ENCODE measurements around the gene LRRC59.

LRRC59 gene

DNA sequence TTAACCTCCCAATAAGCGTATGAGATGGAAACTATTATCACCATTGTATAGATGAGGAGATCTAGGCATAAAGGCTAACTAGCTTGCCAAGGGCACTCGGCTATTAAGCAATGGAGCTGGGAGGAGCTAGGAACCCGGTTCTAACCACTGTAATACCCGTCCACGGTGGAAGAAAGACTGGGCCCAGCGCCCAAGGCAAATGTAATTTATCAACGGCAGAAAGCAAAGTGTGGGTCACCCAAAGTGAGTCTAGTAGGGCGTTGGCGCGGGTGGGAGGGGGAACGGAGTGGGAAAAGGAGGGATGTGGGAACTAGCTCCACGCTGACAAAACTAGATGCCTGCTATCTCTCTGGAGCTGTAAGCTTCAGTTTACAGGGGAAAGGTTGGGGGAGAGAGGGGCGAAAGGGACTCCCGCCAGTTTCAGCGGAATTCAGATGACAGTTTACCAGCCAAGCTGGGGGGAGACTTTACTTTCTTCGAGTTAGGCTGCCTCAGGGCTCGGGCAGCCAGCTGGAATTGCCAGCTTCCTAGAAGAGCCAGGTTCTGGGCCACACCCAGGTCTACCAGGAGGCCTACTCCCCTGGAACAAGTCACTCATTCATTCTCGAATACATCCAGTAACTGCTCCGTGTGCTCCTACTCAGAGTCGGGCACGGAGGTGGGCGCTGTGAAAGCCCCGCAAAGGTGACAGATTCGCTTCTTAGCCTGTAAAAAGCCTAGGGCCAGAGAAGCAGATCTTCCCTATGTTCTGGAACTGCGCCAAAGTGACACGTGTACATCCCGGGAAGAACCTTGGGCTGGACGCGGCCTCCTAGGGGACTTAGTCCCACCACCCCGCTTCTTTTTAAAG, 837 bp downstream of the LRRC59 start:
- TF ChIP-seq, protein P1, sequence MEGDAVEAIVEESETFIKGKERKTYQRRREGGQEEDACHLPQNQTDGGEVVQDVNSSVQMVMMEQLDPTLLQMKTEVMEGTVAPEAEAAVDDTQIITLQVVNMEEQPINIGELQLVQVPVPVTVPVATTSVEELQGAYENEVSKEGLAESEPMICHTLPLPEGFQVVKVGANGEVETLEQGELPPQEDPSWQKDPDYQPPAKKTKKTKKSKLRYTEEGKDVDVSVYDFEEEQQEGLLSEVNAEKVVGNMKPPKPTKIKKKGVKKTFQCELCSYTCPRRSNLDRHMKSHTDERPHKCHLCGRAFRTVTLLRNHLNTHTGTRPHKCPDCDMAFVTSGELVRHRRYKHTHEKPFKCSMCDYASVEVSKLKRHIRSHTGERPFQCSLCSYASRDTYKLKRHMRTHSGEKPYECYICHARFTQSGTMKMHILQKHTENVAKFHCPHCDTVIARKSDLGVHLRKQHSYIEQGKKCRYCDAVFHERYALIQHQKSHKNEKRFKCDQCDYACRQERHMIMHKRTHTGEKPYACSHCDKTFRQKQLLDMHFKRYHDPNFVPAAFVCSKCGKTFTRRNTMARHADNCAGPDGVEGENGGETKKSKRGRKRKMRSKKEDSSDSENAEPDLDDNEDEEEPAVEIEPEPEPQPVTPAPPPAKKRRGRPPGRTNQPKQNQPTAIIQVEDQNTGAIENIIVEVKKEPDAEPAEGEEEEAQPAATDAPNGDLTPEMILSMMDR (conservative IDR thresholded peaks at IDR 0.05; ENCODE audit: low read depth): no peak
- ChIA-PET CTCF (interaction anchor here (0.6 to 2.3 kb wide), 19 partner anchors 8 to 298 kb away, joined by 3 to 18 read pairs (median 6); partner anchors contain the start of genes ACSF2 and RSAD1), POLR2A (ENCODE audit: low non-redundant PET) (interaction anchor here (0.8 to 1.3 kb wide), 2 partner anchors 30 to 80 kb away, joined by 4 to 5 read pairs; partner anchors contain the start of gene ACSF2)
- peak; percentile 73 for DNase-seq (ENCODE audit: low spot score)
- peak overlapping the region; percentile 86 for H3K27ac ChIP-seq

DNA sequence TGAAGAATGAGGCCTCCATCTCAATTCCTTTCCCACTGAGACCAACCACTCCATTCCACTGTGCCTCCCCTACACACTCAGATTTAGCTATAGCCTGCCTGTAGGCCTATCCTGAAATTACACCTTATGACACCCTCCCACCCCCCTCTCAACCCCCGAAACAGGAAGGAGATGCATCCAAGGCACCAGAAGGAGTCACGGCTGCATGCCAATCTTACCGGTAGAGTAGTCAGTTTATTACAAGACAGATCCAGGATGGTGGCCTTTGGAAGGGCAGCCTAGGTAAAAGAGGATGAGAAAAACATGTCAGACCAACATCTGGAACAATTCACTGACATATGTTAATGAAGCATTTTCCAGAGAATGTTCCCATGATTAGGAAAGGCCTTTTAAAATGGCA, 2.6 kb downstream of the LRRC59 start:
- CTCF ChIA-PET: interaction anchor here (0.5 kb wide), 1 partner anchor 122 kb away, joined by 5 read pairs; no protein-coding TSS in a partner anchor
- POLR2A ChIA-PET (ENCODE audit: low non-redundant PET): no interaction called here

DNA sequence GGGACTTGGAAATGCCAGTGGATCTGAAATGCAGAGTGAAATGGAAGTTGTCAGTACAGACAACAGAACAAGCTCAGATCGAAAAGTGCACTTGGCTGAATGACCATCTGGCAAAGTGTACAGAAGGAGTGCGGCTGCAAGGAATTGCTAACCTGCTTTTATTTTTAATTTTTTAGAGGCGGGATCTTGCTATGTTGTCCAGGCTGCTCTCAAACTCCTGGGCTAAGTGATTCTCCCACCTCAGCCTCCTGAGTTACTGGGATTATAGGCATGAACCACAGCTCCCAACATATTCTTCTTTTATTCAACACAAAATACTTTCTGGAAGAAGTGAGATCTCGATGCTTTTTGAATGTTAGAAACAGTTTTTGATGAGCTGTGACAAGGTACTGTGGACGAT, 3.6 kb downstream of the LRRC59 start:
- TF ChIP-seq, protein P1 (conservative IDR thresholded peaks at IDR 0.05; ENCODE audit: low read depth): no peak
- H3K27ac ChIP-seq: no peak overlapping the region
- ChIA-PET CTCF (no interaction called here), POLR2A (ENCODE audit: low non-redundant PET) (no interaction called here)
- no peak for DNase-seq (ENCODE audit: low spot score)

More for the DNA sequence above, 2.6 kb downstream of the LRRC59 start:
- DNase-seq (ENCODE audit: low spot score): no peak
- TF ChIP-seq, protein P1 (conservative IDR thresholded peaks at IDR 0.05; ENCODE audit: low read depth): no peak
- no peak overlapping the region for H3K27ac ChIP-seq

DNA sequence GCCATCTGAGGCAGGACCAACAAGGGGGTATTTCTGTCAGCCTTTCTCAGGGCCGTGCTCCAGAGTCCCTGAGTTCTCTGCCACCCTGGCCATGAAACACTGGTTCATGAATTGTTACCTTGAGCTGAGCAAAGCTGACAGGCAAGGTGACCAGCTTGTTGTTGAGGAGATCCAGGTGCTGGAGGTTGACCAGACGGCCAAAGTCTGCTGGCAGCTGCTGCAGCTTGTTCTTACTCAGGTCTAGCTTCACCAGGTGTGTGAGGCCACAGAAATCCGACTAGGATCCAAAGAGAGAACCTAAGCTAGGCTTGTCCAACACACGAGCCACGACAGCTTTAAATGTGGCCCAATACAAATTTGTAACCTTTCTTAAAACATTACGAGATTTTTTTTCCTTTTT, 4.7 kb downstream of the LRRC59 start:
- TF ChIP-seq, protein P1 (conservative IDR thresholded peaks at IDR 0.05; ENCODE audit: low read depth): no peak
- no peak for DNase-seq (ENCODE audit: low spot score)
- ChIA-PET CTCF (interaction anchor here (0.5 kb wide), 1 partner anchor 95 kb away, joined by 3 read pairs; no protein-coding TSS in a partner anchor), POLR2A (ENCODE audit: low non-redundant PET) (no interaction called here)
- H3K27ac ChIP-seq: peak overlapping the region; percentile 73

DNA sequence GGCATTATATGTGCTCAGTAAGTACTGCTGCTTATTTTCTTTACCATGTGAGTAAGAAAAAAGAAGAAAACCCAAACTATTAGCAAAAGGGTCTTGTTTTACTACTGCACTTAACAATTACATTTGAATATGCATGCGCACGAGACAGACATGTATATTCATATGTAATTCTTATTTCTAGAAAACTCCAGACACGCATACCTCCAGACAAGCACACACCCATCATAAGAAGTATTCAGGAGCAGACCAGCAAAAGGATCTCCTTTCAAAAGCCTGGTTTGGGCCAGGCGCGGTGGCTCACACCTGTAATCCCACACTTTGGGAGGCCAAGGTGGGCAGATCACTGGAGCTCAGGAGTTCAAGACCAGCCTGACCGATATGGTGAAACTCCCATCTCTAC, 7.8 kb downstream of the LRRC59 start:
- ChIA-PET CTCF (interaction anchor here (0.6 kb wide), 1 partner anchor 111 kb away, joined by 3 read pairs; no protein-coding TSS in a partner anchor), POLR2A (ENCODE audit: low non-redundant PET) (no interaction called here)
- TF ChIP-seq, protein P1 (conservative IDR thresholded peaks at IDR 0.05; ENCODE audit: low read depth): no peak
- no peak for DNase-seq (ENCODE audit: low spot score)
- no peak overlapping the region for H3K27ac ChIP-seq

DNA sequence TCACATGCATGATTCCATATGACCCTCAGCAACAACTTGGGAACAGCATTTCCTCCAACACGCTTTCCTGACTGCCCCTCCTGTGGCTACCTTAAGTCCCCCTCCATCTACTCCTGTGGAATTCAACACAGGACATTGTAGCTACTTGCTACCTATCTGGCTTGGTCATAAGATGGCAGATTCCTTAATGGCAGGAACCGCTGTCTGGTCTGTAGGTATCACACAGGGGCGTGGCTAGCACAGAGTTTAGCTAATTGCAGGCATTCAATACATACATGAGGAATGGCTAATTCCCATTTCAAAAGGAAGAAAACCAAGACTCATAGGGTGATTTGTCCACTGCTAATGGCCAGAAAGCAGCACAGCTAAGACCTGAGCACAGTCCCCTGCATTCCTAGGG, 8.6 kb downstream of the LRRC59 start:
- POLR2A ChIA-PET (ENCODE audit: low non-redundant PET): interaction anchor here (0.5 kb wide), 1 partner anchor 16 kb away, joined by 3 read pairs; no protein-coding TSS in a partner anchor
- TF ChIP-seq, protein P1 (conservative IDR thresholded peaks at IDR 0.05; ENCODE audit: low read depth): no peak
- no peak for DNase-seq (ENCODE audit: low spot score)
- H3K27ac ChIP-seq: no peak overlapping the region
- CTCF ChIA-PET: interaction anchor here (0.8 to 1.2 kb wide), 2 partner anchors 9 to 296 kb away, joined by 3 read pairs; partner anchors contain the start of gene LRRC59

All from RWPE1 (cell line).